Thyroid gland (tissue), 4 donors: ENCODE data around the gene ARHGEF25. TPM values are rescaled to one million over a fixed set of nuclear protein-coding genes. Genes with fewer than 3 reads are reported as not detected.

Experiments
- DNase-seq, 2 donors: peaks; one replicate each; pipeline ENCODE4 v3.0.0-alpha.2; 2019
- H3K27ac ChIP-seq, 3 donors: fragments of 200-600 bp; sonication (generic); 1 replicate in 2 of 3; 2 replicates in 1 of 3; pipeline ENCODE4 v1.5.1; 2016 to 2019; ENCODE audit warnings: mild to moderate bottlenecking in 1 of 3, moderate library complexity in 1 of 3
- H3K27me3 ChIP-seq: fragments of 200-600 bp; sonication (generic); one replicate; pipeline ENCODE4 v1.5.1; 2019
- H3K36me3 ChIP-seq, 2 donors: fragments of 200-600 bp; sonication (generic); one replicate each; pipeline ENCODE4 v1.5.1; 2016 to 2019
- H3K4me1 ChIP-seq, 2 donors: fragments of 200-600 bp; sonication (generic); one replicate each; pipeline ENCODE4 v1.5.1; 2017 to 2019
- H3K4me3 ChIP-seq, 3 donors: fragments of 200-600 bp; sonication (generic); replicated peaks in 1 of 3; 1 replicate in 2 of 3; 2 replicates in 1 of 3; pipeline ENCODE4 v1.5.1; 2016; ENCODE audit warnings: mild to moderate bottlenecking in 1 of 3
- H3K9me3 ChIP-seq: fragments of 200-600 bp; sonication (generic); one replicate; pipeline ENCODE4 v1.5.1; 2017
- CTCF ChIP-seq, 6 experiments: fragments of 200-600 bp in 3 of 6; fragments of 450-650 bp in 3 of 6; sonication (generic) in 3 of 6; IDR thresholded peaks; one replicate each; pipeline ENCODE4 v1.5.1; 2016 to 2019; ENCODE audit warnings: antibody characterized with exemption in 6 of 6, mild to moderate bottlenecking in 2 of 6, inconsistent platforms in 1 of 6, moderate library complexity in 1 of 6
- POLR2A ChIP-seq, 2 donors: fragments of 450-650 bp; IDR thresholded peaks; one replicate each; pipeline ENCODE4 v1.6.1; 2017; ENCODE audit warnings: antibody characterized with exemption in 2 of 2, mild to moderate bottlenecking in 2 of 2, moderate library complexity in 1 of 2
- WGBS, 2 donors: methylation state at CpG; one replicate each; pipeline ENCODE4 v1.1.5; 2017; 5-methylcytosine and 5-hydroxymethylcytosine counted together
- intact Hi-C: fragments of 100-400 bp; cut with DNase I; formaldehyde crosslinking; loops from one replicate; pipeline ENCODE4 v1.15.1; 2023
- total RNA-seq, 4 donors: library from RNA; depleted of rRNA; stranded (reverse); fragments of >200 nt; gene quantifications; one replicate each; pipeline ENCODE4 v1.2.3, GENCODE V29; 2016

ARHGEF25 gene
- total RNA-seq, 4 donors from 2014 or later, result 3.3 to 25.8 (median 3.9) TPM

- no peaks in the 10 kb centered on the region for H3K27me3 ChIP-seq
- H3K4me3 ChIP-seq, result no peak overlapping the region
- 74 to 84% methylated on average over 9 to 10 of the region's 10 CpGs for WGBS, 2 donors
- intact Hi-C loops, result no loop called here
- peaks cover 15 to 23% of the 10 kb centered on the region in 2 donors for H3K4me1 ChIP-seq
- no peaks in the 10 kb centered on the region for H3K9me3 ChIP-seq
- no peaks in the 10 kb centered on the region for H3K36me3 ChIP-seq
- H3K27ac ChIP-seq, result no peak overlapping the region
- no peak for DNase-seq
- no peak for TF ChIP-seq POLR2A (IDR thresholded peaks at IDR 0.05)
- no peak for TF ChIP-seq CTCF (IDR thresholded peaks at IDR 0.05)
These were observed 2.3 kb downstream of the ARHGEF25 start for GRCh38 chr12:57613427-57614109.

GRCh38 chr12:57614178-57614947, 3.1 kb downstream of the ARHGEF25 start:
- H3K27ac ChIP-seq, result no peak overlapping the region
- TF ChIP-seq POLR2A (IDR thresholded peaks at IDR 0.05) (no peak), CTCF (IDR thresholded peaks at IDR 0.05) (no peak)
- 47 to 49% methylated on average over 14 of the region's 14 CpGs for WGBS, 2 donors
- intact Hi-C loops, result no loop called here
- DNase-seq, result no peak
- H3K36me3 ChIP-seq, result no peaks in the 10 kb centered on the region
- H3K4me3 ChIP-seq, result no peak overlapping the region
- H3K9me3 ChIP-seq, result no peaks in the 10 kb centered on the region
- no peaks in the 10 kb centered on the region for H3K27me3 ChIP-seq
- H3K4me1 ChIP-seq, result peaks cover 15 to 24% of the 10 kb centered on the region in 2 donors

GRCh38 chr12:57614948-57615500, 3.8 kb downstream of the ARHGEF25 start:
- Histone ChIP-seq H3K4me3 (no peak overlapping the region), H3K27me3 (peaks cover 4% of the 10 kb centered on the region), H3K27ac (no peak overlapping the region), H3K36me3 (no peaks in the 10 kb centered on the region), H3K9me3 (no peaks in the 10 kb centered on the region), H3K4me1 (peaks cover 15 to 28% of the 10 kb centered on the region in 2 donors)
- DNase-seq, result no peak
- 84 to 87% methylated on average over 11 of the region's 11 CpGs for WGBS, 2 donors
- intact Hi-C loops, result no loop called here
- no peak for TF ChIP-seq CTCF (IDR thresholded peaks at IDR 0.05)

- WGBS, 2 donors, result 81 to 82% methylated on average over 5 of the region's 5 CpGs
- intact Hi-C loops, result no loop called here
- DNase-seq, result no peak
- no peak overlapping the region for H3K27ac ChIP-seq
- peaks cover 10 to 23% of the 10 kb centered on the region in 2 donors for H3K4me1 ChIP-seq
- H3K9me3 ChIP-seq, result no peaks in the 10 kb centered on the region
- no peaks in the 10 kb centered on the region for H3K36me3 ChIP-seq
- H3K4me3 ChIP-seq, result no peak overlapping the region
- H3K27me3 ChIP-seq, result peaks cover 10% of the 10 kb centered on the region
- TF ChIP-seq POLR2A (IDR thresholded peaks at IDR 0.05) (no peak), CTCF (IDR thresholded peaks at IDR 0.05) (no peak)
These were observed 4.4 kb downstream of the ARHGEF25 start for GRCh38 chr12:57615637-57616036.
